GM19468 (cell line): ENCODE data around the gene RBM14.

Experiments
- ATAC-seq: cut with Tn5 transposase; IDR thresholded peaks from one replicate; pipeline ENCODE4 v1.9.1; 2021; ENCODE audit warnings: mild to moderate bottlenecking, moderate library complexity, moderate number of reproducible peaks; ENCODE audit not compliant: unreplicated experiment; ENCODE audit errors: extremely low read depth

Gene RBM14

GRCh38 chr11:66670816-66671215, 54.4 kb downstream of the RBM14 start:
- no peak for ATAC-seq

DNA sequence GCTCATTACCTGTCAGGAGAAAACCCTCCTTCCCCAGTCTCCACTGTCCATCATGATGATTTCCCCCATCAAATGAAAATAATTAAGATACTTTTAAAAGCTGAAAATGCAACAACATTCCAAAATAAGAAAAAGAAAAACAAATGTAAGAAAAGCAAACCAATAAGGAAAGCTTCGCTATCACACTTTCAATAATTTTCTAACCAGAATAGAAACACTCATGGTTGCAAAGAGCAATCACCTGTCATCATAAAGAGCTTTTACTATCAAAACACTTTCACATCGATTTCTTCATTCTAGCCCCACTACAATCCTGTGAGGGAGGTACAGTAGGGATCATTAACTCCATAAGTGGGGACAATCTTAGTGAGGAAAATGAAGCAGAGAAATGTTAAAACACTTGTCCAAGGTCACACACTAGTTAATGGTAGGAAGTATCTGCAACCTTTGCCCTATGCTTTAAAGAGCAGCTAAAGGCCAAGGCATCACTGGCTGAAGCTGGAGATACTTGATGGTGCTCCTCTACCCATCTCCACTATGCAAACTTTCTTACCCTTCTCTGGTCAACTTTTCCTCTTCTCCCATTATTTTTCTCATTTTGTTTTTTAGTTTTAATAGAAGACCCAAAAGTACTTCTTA, 58.7 kb downstream of the RBM14 start:
- ATAC-seq, result no peak

- ATAC-seq, result no peak
These were observed 60.0 kb downstream of the RBM14 start for GRCh38 chr11:66676282-66676919.
